ENCODE data around the gene BANF1.
"Not testable (repeated sequence)": the region's sequence is repeated elsewhere in the genome, so short reads cannot be mapped to it uniquely, and the experiment has no call there.

The BANF1 gene

GRCh38 chr11:65978391-65979238 is 23.7 kb upstream of the BANF1 start:
- DNase-seq (ENCODE audit: low spot score), result no peak

DNA sequence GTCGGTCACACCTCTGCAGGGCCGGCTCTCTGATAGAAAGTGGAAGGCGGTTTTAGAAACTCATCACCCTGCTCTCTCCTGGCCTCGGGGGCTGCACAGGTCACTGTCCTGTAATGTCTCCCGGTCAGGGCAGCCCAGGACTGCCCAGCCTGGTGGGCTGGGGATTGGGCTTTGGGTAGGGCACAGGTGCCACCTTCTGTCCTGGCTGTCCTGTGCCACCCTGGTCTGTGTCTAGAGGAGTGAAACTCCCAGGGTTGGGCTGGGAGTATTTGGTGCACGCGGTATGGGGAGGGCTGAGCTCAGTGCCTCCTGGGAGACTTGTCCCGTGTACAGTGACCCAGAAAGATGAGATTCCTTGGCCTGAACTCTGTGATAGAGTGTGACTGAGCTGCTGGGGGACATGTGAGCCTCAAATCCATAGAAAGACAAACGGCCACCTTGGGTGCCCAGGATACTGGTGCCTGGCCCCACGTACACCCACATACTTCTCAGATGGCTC is 23.0 kb upstream of the BANF1 start:
- no peak for DNase-seq (ENCODE audit: low spot score)

- no peak for DNase-seq (ENCODE audit: low spot score)
Measured at GRCh38 chr11:65981101-65981740, 21.1 kb upstream of the BANF1 start.

DNA sequence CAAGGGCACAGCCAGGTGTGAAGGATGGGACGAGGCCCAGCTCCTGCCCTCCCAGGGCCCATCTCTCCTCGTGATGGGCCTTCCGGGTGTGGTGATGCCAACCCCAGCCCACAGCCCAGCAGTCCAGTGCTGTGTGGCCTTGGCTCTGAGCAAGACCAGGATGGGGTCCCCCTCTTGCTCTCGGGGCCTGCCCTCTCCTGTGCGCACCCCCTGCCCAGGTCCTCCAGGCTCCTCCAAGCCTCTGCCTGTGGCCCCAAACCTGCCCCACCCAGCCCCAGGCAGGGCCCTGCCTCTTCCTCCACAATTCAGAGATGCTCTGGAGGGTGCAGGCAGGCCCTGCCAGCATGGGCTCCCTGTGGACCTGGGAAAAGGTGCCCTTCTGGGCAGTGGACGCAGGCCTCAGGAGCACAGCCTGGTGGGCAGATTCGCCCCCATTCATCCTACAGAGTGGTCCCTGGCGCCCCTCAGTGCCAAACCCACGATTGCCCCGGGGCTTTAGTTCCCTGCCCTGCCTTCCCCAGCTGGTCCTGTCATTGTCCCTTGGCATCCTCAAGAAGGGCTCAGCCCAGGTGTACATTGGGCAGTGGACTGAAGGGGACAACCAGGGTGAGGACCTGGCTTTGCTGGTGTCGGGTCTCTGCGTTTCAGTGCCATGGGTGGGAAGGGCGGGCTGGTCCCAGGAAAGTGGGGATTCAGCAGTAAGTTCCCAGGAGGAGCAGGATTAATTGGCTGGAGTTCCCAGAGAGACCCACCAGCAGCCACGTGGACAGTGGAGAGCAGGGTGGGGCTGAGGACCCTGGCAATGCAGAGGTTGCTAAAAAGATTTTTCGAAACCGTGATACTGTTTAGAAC is 20.1 kb upstream of the BANF1 start:
- DNase-seq (ENCODE audit: low spot score), result no peak

- no peak for DNase-seq (ENCODE audit: low spot score)
Measured at GRCh38 chr11:65982824-65983588, 19.3 kb upstream of the BANF1 start.

- no peak for DNase-seq (ENCODE audit: low spot score)
Measured at GRCh38 chr11:65983589-65983987, 18.7 kb upstream of the BANF1 start.

GRCh38 chr11:65987336-65987735 is 15.0 kb upstream of the BANF1 start:
- DNase-seq (ENCODE audit: low spot score), result no peak

DNA sequence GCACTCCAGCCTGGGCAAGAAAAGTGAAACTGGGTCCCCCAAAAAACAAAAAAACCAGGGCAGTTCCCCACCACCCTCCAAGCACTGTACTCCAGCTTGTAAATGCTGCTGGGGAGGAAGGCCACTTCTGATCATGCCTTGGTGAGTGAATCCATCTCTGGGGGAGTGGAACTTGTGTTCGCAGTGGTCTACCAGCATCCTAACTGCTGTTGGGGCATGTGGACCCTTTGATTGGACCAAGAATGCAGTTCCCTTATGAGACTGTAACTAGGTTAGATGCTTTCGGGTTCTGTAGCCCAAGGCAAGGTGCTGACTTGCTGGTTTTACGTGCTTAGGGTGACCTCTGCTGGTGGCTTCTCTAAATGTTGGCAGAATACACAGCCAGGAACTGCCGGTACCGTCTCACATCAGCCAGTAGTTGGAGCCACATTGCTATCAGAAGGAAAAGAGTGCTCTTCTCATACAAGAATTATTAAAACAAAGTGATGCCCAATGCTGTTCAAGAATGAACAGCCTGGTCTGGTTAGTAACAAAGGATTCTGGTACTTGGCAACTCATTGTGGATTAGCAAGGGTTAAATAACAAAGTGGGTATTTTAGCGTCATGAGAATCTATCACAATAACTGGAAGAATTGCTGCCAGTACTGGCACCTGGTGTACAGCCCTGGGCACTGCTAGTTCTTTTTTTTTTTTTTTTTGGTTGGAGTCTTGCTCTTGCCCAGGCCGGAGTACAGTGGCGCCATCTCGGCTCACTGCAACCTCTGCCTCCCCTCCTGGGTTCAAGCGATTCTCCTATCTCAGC is 13.3 kb upstream of the BANF1 start:
- peak; percentile 84 for DNase-seq (ENCODE audit: low spot score)

GRCh38 chr11:65992056-65992455 is 10.2 kb upstream of the BANF1 start:
- peak; percentile 68 for DNase-seq (ENCODE audit: low spot score)

DNA sequence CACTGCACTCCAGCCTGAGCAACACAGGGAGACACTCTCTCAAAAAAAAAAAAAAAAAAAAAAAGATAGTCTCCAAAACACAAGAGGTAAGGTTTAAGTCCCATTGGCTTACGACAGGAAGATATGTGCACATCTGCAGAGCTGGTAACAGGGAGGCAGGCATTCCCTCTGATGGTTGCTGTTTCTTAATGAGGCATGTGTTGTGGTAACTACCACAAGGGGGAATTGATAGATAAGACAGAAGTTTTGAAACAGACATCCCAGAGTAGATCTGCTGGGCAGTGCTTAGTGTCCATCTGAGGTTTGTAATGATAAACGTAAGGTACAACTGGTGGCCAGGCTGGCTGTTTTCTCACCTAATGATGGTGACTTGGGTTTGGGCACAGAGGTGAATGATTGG is 5.0 kb upstream of the BANF1 start:
- DNase-seq (ENCODE audit: low spot score), result no peak

DNA sequence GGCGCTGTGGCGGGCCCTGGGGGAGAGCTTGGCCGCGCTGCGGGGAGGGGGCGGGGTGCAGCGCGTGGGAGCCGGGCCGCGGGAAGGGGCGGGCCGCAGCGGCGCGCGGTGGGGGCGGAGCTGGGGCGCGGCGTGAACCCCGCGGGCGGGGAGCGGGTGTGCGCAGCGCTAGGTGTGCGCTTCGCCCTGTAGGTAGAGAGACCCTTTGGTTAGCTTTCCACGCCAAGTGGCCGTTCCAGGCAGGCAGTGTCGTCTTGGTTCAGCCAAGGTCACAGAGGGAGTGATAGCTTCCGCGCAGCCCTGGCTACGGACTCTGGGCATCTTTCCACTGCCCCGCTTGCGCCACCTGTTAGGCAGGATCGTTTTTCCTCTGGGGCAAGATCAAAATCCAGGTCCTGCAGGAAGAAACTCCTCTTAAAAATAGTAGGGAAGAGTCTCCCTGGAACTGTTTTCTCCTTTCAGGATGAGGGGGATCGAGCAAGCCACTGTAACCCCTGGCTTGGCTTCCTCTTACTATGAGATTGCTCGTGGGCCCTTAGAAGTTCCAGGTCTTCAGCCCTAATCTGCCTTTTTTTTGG is 434 bp downstream of the BANF1 start:
- DNase-seq (ENCODE audit: low spot score), result peak; percentile 87

DNA sequence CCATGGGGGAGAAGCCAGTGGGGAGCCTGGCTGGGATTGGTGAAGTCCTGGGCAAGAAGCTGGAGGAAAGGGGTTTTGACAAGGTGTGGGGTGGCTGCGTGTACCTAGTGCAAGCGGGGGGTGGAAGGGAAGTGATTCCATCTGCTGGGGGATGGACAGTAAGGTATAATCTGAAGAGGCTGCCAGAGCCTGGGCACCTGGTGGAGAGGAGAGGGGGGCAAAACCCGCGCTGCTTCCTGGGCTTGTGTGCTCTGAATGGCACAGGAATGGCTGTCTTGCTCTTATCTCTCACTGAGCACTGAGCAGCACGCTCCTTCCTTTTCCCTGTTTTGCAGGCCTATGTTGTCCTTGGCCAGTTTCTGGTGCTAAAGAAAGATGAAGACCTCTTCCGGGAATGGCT is 988 bp downstream of the BANF1 start:
- no peak for DNase-seq (ENCODE audit: low spot score)

GRCh38 chr11:66004186-66004585 is 1.9 kb downstream of the BANF1 start:
- DNase-seq (ENCODE audit: low spot score), result no peak

GRCh38 chr11:66006134-66006890 is 4.0 kb downstream of the BANF1 start:
- DNase-seq (ENCODE audit: low spot score), result no peak

- peak; percentile 24 for DNase-seq (ENCODE audit: low spot score)
Measured at GRCh38 chr11:66006891-66007176, 4.5 kb downstream of the BANF1 start.

- DNase-seq (ENCODE audit: low spot score), result peak; percentile 73
Measured at GRCh38 chr11:66007201-66007634, 4.9 kb downstream of the BANF1 start.

DNA sequence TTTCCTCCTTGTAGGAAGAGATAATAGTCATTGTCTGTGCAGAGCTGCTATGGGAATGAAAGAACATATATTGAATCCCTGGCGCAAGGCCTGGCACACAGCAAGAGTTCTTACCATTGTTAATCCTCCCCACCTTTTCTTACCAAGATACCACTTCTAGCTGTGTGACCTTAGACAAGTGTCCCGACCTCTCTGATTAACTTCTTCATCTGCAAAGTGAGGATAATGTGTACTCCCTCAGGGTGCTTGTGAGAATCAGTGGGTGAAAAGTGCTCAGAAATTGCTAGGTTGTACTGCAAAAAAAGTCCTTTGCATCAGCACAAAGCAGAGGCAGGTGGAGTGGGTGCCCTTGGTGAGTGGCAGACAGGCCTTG is 5.8 kb downstream of the BANF1 start:
- DNase-seq (ENCODE audit: low spot score), result no peak

- peak; percentile 53 for DNase-seq (ENCODE audit: low spot score)
Measured at GRCh38 chr11:66008468-66009101, 6.3 kb downstream of the BANF1 start.

DNA sequence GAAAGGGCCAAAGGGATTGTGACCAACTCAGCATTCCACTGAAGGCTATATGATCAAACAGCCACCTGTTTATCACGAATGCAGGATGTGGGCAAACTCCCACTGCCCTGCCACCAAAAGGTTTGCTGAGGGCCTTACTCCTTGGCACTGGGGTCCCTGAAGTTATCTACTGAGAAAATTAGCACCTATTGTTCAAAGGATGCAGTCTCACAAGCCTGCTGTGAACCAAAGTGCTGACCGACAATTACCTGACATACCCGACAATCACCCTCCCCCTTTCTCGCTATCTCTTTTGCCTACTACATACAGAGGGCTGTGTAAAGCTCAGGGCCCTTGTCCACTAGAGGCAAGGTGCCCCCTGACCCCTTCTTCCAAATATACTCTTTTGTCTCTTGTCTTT is 7.7 kb downstream of the BANF1 start:
- not testable (repeated sequence) for DNase-seq (ENCODE audit: low spot score)

All from D341Med (cell line).